IMR-90 (cell line): ENCODE measurements around the gene CD151. TPM values are rescaled to one million over a fixed set of nuclear protein-coding genes. Genes with fewer than 3 reads are reported as not detected.

ENCODE experiments used
- ATAC-seq: fragments of 200-7000 bp; cut with Tn5 transposase; 2 replicates; pipeline ENCODE4 v1.9.1; 2020; ENCODE audit warnings: low read depth, mild to moderate bottlenecking, moderate library complexity
- BruUV-seq: library from RNA; stranded (reverse); fragments of 400-500 nt; replicated peaks from 2 replicates; lab custom pipeline; 2021; lab: Mats Ljungman, UMichigan
- CTCF ChIA-PET: fragments of 300-600 bp; formaldehyde crosslinking; extraction: SDS; loops from one replicate; lab custom pipeline; 2021; ENCODE audit warnings: antibody characterized with exemption; lab: Yijun Ruan, JAX
- POLR2A ChIA-PET: fragments of 300-600 bp; sonication (Branson Sonifier 250); formaldehyde crosslinking; loops from one replicate; lab custom pipeline; 2022; ENCODE audit warnings: antibody characterized with exemption; ENCODE audit not compliant: unreplicated experiment; lab: Charles Lee
- DNase-seq: peaks from one replicate; pipeline ENCODE4 v3.0.0; 2013
- H2AFZ ChIP-seq: replicated peaks from 2 replicates; pipeline ENCODE3; 2013; ENCODE audit warnings: low read length, mild to moderate bottlenecking; ENCODE audit not compliant: poor library complexity
- H2AK5ac ChIP-seq: 2 replicates; pipeline ENCODE4 v1.6.1; 2013; ENCODE audit warnings: low read depth, low read length, inconsistent platforms
- H2AK9ac ChIP-seq: replicated peaks from 2 replicates; pipeline ENCODE3; 2013; ENCODE audit warnings: mild to moderate bottlenecking, low read depth, low read length, moderate library complexity; ENCODE audit not compliant: poor library complexity
- H2BK120ac ChIP-seq: 2 replicates; pipeline ENCODE4 v1.6.1; 2013; ENCODE audit warnings: low read depth, low read length, inconsistent platforms
- H2BK15ac ChIP-seq: 3 replicates; pipeline ENCODE4 v1.6.1; 2013; ENCODE audit warnings: low read depth, low read length, inconsistent platforms
- H2BK20ac ChIP-seq: 2 replicates; pipeline ENCODE4 v1.6.1; 2013; ENCODE audit warnings: low read depth, mild to moderate bottlenecking, inconsistent platforms, low read length, moderate library complexity
- H2BK5ac ChIP-seq: 2 replicates; pipeline ENCODE4 v1.6.1; 2013; ENCODE audit warnings: mild to moderate bottlenecking, low read depth, low read length, inconsistent platforms; ENCODE audit not compliant: poor library complexity, severe bottlenecking
- H3K14ac ChIP-seq: replicated peaks from 2 replicates; pipeline ENCODE4 v1.6.1; 2013; ENCODE audit warnings: low read depth, low read length, inconsistent platforms
- H3K18ac ChIP-seq: 2 replicates; pipeline ENCODE4 v1.6.1; 2013; ENCODE audit warnings: low read depth, low read length, control low read depth
- H3K23ac ChIP-seq: 2 replicates; pipeline ENCODE4 v1.6.1; 2013; ENCODE audit warnings: low read depth, low read length, inconsistent platforms
- H3K27ac ChIP-seq: 2 replicates; pipeline ENCODE4 v1.5.1; 2013; ENCODE audit warnings: mild to moderate bottlenecking, control low read depth, low read length; ENCODE audit not compliant: insufficient read depth
- H3K27me3 ChIP-seq: 2 replicates; pipeline ENCODE4 v1.6.1; 2013; ENCODE audit warnings: low read length; ENCODE audit not compliant: control insufficient read depth, insufficient read depth
- H3K36me3 ChIP-seq: 2 replicates; pipeline ENCODE4 v1.6.1; 2013; ENCODE audit warnings: low read length, mixed read lengths; ENCODE audit not compliant: control insufficient read depth, insufficient read depth
- H3K4ac ChIP-seq: 2 replicates; pipeline ENCODE4 v1.6.1; 2013; ENCODE audit warnings: low read depth, low read length, inconsistent platforms
- H3K4me1 ChIP-seq: 2 replicates; pipeline ENCODE4 v1.6.1; 2013; ENCODE audit warnings: low read length, mixed read lengths; ENCODE audit not compliant: control insufficient read depth, insufficient read depth
- H3K4me2 ChIP-seq: 2 replicates; pipeline ENCODE4 v1.6.1; 2013; ENCODE audit warnings: low read depth, mild to moderate bottlenecking, control low read depth, low read length, moderate library complexity
- H3K4me3 ChIP-seq: 2 replicates; pipeline ENCODE4 v1.5.1; 2013; ENCODE audit warnings: low read depth, mild to moderate bottlenecking, control low read depth, low read length, moderate library complexity; ENCODE audit not compliant: insufficient read depth
- H3K56ac ChIP-seq: 2 replicates; pipeline ENCODE4 v1.6.1; 2013; ENCODE audit warnings: low read length, inconsistent platforms; ENCODE audit not compliant: insufficient read depth; ENCODE audit errors: extremely low read depth
- H3K79me1 ChIP-seq, 2 experiments: 2 replicates each; pipeline ENCODE4 v1.6.1; 2013; ENCODE audit warnings: low read length in 2 of 2, inconsistent platforms in 1 of 2, low read depth in 1 of 2
- H3K9ac ChIP-seq: 2 replicates; pipeline ENCODE4 v1.6.1; 2013; ENCODE audit warnings: low read depth, low read length, control low read depth
- H3K9me1 ChIP-seq: 2 replicates; pipeline ENCODE4 v1.6.1; 2013; ENCODE audit warnings: low read length, inconsistent platforms; ENCODE audit not compliant: insufficient read depth
- H3K9me3 ChIP-seq: 2 replicates; pipeline ENCODE4 v1.6.1; 2013; ENCODE audit warnings: low read length; ENCODE audit not compliant: control insufficient read depth, insufficient read depth
- H4K20me1 ChIP-seq: 2 replicates; pipeline ENCODE4 v1.6.1; 2013; ENCODE audit warnings: low read length, inconsistent platforms; ENCODE audit not compliant: insufficient read depth
- H4K5ac ChIP-seq: 2 replicates; pipeline ENCODE4 v1.6.1; 2013; ENCODE audit warnings: mild to moderate bottlenecking, low read depth, low read length, control low read depth
- H4K8ac ChIP-seq, 2 experiments: 2 replicates each; pipeline ENCODE4 v1.6.1; 2013; ENCODE audit warnings: low read depth in 2 of 2, low read length in 2 of 2, control low read depth in 1 of 2, inconsistent platforms in 1 of 2
- H4K91ac ChIP-seq: 2 replicates; pipeline ENCODE4 v1.6.1; 2013; ENCODE audit warnings: low read depth, low read length, inconsistent platforms; ENCODE audit not compliant: insufficient read depth
- BHLHE40 ChIP-seq: fragments of 150-350 bp; IDR thresholded peaks from 2 replicates; pipeline ENCODE4 v1.6.1; 2016; ENCODE audit warnings: mild to moderate bottlenecking, low read depth, low read length
- CEBPB ChIP-seq: IDR thresholded peaks from 2 replicates; pipeline ENCODE4 v1.6.1; 2012; ENCODE audit warnings: low read depth, low read length, improper control_type of control experiment
- CHD1 ChIP-seq: IDR thresholded peaks from 2 replicates; pipeline ENCODE4 v1.6.1; 2012; ENCODE audit warnings: low read depth, low read length, improper control_type of control experiment
- FOS ChIP-seq: fragments of 150-350 bp; IDR thresholded peaks from 2 replicates; pipeline ENCODE4 v1.6.1; 2016; ENCODE audit warnings: low read depth, low read length
- MAFK ChIP-seq: IDR thresholded peaks from 2 replicates; pipeline ENCODE4 v1.6.1; 2012; ENCODE audit warnings: low read depth, low read length, improper control_type of control experiment
- MAZ ChIP-seq: IDR thresholded peaks from 2 replicates; pipeline ENCODE4 v1.6.1; 2012; ENCODE audit warnings: low read depth, mild to moderate bottlenecking, low read length, improper control_type of control experiment, moderate library complexity, borderline replicate concordance
- MXI1 ChIP-seq: IDR thresholded peaks from 2 replicates; pipeline ENCODE4 v1.6.1; 2012; ENCODE audit warnings: low read depth, mild to moderate bottlenecking, low read length, moderate library complexity, borderline replicate concordance
- NFE2L2 ChIP-seq: fragments of 150-350 bp; IDR thresholded peaks from 2 replicates; pipeline ENCODE4 v1.6.1; 2016; ENCODE audit warnings: low read depth, mild to moderate bottlenecking, low read length
- POLR2A ChIP-seq: IDR thresholded peaks from 2 replicates; pipeline ENCODE4 v1.6.1; 2012; ENCODE audit warnings: mild to moderate bottlenecking, low read depth, low read length
- RAD21 ChIP-seq: IDR thresholded peaks from 2 replicates; pipeline ENCODE4 v1.6.1; 2012; ENCODE audit warnings: low read length, improper control_type of control experiment
- RCOR1 ChIP-seq: IDR thresholded peaks from 2 replicates; pipeline ENCODE4 v1.6.1; 2012; ENCODE audit warnings: mild to moderate bottlenecking, low read length, improper control_type of control experiment; ENCODE audit not compliant: insufficient replicate concordance
- RFX5 ChIP-seq: IDR thresholded peaks from 2 replicates; pipeline ENCODE4 v1.8.0; 2012; ENCODE audit warnings: low read depth, mild to moderate bottlenecking, low read length, moderate library complexity
- SMC3 ChIP-seq: fragments of 150-350 bp; IDR thresholded peaks from 2 replicates; pipeline ENCODE4 v1.6.1; 2016; ENCODE audit warnings: low read depth, mild to moderate bottlenecking, antibody characterized with exemption, low read length, moderate library complexity
- WGBS, 2 experiments: methylation state at CpG; one replicate each; pipeline versions ENCODE4 v1.1.5 to v1.1.7; 2013; ENCODE audit warnings: missing lambda C conversion rate in 2 of 2; ENCODE audit not compliant: insufficient read length in 1 of 2; ENCODE audit errors: extremely low coverage in 2 of 2; 5-methylcytosine and 5-hydroxymethylcytosine counted together
- dilution Hi-C: fragments of 300-500 bp; cut with HindIII; formaldehyde crosslinking; loops from one replicate; pipeline ENCODE4 v1.14.3; 2018; ENCODE audit warnings: low sequenced_read_pairs; ENCODE audit not compliant: unreplicated experiment
- in situ Hi-C: fragments of 300-500 bp; cut with MboI; formaldehyde crosslinking; loops from 3 replicates; pipeline ENCODE4 v1.14.3; 2019; ENCODE audit warnings: low sequenced_read_pairs, inconsistent platforms, mixed read lengths
- intact Hi-C: fragments of 100-400 bp; cut with micrococcal nuclease; formaldehyde crosslinking; loops from 2 replicates; pipeline ENCODE4 v1.10.0; 2022
- polyA plus RNA-seq, 3 experiments: library from polyadenylated mRNA; depleted of rRNA; stranded (reverse); fragments of >200 nt; gene quantifications; 2 replicates each; pipeline ENCODE4 v1.2.3, GENCODE V29; 2012; ENCODE audit warnings: low replicate concordance in 1 of 3
- total RNA-seq: library from RNA; depleted of rRNA; stranded (reverse); fragments of >200 nt; gene quantifications from 2 replicates; pipeline ENCODE4 v1.2.3, GENCODE V29; 2012
- TF ChIP-seq, protein P1 (sequence below): conservative IDR thresholded peaks from 2 replicates; pipeline ENCODE4 v1.5.1; 2012; ENCODE audit warnings: mild to moderate bottlenecking, low read depth, low read length, improper control_type of control experiment
- TF ChIP-seq, protein P2 (sequence below): fragments of 150-350 bp; IDR thresholded peaks from 2 replicates; pipeline ENCODE4 v1.6.1; 2017; ENCODE audit warnings: mild to moderate bottlenecking, antibody characterized with exemption, low read length, low read depth
- TF ChIP-seq, protein P3 (sequence below): fragments of 150-350 bp; IDR thresholded peaks from 2 replicates; pipeline ENCODE4 v1.6.1; 2016; ENCODE audit warnings: low read depth, mild to moderate bottlenecking, low read length, moderate library complexity, borderline replicate concordance

The CD151 gene
- total and polyA plus RNA-seq, 2 of the 4 experiments (the other 2 are of a cell fraction): 1,150 to 1,267 TPM

DNA sequence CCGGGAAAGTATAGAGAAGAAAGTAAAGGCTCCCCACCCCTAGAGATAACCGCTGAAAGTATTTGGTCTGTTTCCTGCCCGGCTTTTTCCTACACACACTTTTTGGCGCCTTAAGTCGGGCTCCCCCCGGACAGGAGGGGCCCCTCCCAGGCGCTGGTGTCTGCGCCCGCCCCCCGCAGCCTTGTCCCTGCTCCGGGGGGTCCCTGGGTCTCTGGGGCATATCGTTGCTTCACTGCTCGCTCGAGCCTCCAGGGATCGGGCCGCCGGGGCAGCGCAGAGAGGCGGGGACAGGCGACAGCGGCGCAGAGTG, 6.0 kb upstream of the CD151 start:
- no peak overlapping the region for H2BK5ac ChIP-seq
- H3K27ac ChIP-seq: no peak overlapping the region
- H3K36me3 ChIP-seq: peaks cover 28% of the 10 kb centered on the region
- POLR2A ChIA-PET: no interaction called here
- no peak overlapping the region for H2BK20ac ChIP-seq
- H4K91ac ChIP-seq: no peak overlapping the region
- peak overlapping the region; percentile 50 for H2AK9ac ChIP-seq
- H3K56ac ChIP-seq: no peak overlapping the region
- H3K4me2 ChIP-seq: 0 out of 2 replicates have a peak overlapping the region, but pooled peaks have one; percentile 17
- DNase-seq (no peak), ATAC-seq (no peak)
- intact Hi-C loops (no loop called here), in situ Hi-C loops (no loop called here), dilution Hi-C loops (no loop called here)
- H2AK5ac ChIP-seq: no peak overlapping the region
- no peak overlapping the region for H2BK15ac ChIP-seq
- H4K5ac ChIP-seq: no peak overlapping the region
- H3K27me3 ChIP-seq: peaks cover 6% of the 10 kb centered on the region; the same call in 1 of the 2 replicates
- TF ChIP-seq CEBPB (no peak), NFE2L2 (no peak), FOS (no peak), POLR2A (no peak), MAFK (no peak), BHLHE40 (no peak), SMC3 (no peak), RCOR1 (no peak), CHD1 (no peak), RAD21 (no peak), RFX5 (no peak), MAZ (no peak), MXI1 (no peak)
- TF ChIP-seq, protein P1, sequence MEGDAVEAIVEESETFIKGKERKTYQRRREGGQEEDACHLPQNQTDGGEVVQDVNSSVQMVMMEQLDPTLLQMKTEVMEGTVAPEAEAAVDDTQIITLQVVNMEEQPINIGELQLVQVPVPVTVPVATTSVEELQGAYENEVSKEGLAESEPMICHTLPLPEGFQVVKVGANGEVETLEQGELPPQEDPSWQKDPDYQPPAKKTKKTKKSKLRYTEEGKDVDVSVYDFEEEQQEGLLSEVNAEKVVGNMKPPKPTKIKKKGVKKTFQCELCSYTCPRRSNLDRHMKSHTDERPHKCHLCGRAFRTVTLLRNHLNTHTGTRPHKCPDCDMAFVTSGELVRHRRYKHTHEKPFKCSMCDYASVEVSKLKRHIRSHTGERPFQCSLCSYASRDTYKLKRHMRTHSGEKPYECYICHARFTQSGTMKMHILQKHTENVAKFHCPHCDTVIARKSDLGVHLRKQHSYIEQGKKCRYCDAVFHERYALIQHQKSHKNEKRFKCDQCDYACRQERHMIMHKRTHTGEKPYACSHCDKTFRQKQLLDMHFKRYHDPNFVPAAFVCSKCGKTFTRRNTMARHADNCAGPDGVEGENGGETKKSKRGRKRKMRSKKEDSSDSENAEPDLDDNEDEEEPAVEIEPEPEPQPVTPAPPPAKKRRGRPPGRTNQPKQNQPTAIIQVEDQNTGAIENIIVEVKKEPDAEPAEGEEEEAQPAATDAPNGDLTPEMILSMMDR: no peak
- TF ChIP-seq, protein P2, sequence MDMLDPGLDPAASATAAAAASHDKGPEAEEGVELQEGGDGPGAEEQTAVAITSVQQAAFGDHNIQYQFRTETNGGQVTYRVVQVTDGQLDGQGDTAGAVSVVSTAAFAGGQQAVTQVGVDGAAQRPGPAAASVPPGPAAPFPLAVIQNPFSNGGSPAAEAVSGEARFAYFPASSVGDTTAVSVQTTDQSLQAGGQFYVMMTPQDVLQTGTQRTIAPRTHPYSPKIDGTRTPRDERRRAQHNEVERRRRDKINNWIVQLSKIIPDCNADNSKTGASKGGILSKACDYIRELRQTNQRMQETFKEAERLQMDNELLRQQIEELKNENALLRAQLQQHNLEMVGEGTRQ: no peak
- TF ChIP-seq, protein P3, sequence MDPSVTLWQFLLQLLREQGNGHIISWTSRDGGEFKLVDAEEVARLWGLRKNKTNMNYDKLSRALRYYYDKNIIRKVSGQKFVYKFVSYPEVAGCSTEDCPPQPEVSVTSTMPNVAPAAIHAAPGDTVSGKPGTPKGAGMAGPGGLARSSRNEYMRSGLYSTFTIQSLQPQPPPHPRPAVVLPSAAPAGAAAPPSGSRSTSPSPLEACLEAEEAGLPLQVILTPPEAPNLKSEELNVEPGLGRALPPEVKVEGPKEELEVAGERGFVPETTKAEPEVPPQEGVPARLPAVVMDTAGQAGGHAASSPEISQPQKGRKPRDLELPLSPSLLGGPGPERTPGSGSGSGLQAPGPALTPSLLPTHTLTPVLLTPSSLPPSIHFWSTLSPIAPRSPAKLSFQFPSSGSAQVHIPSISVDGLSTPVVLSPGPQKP: no peak
- 9% methylated on average over 12 of the region's 22 CpGs; no CpG with 5 or more reads in 1 of the 2 experiments for WGBS, 2 experiments
- no peak overlapping the region for H3K14ac ChIP-seq
- H3K4ac ChIP-seq: no peak overlapping the region
- no peak overlapping the region for H3K4me3 ChIP-seq
- H4K20me1 ChIP-seq: peaks cover 29% of the 10 kb centered on the region
- H2BK120ac ChIP-seq: no peak overlapping the region
- H4K8ac ChIP-seq: no peak overlapping the region
- peaks cover 20% of the 10 kb centered on the region for H3K4me1 ChIP-seq
- peaks cover 6 to 11% of the 10 kb centered on the region in 2 experiments for H3K79me1 ChIP-seq
- no peak overlapping the region for H3K23ac ChIP-seq
- peak overlapping the region; percentile 81 for H2AFZ ChIP-seq
- BruUV-seq: no TSS peak
- H3K9ac ChIP-seq: no peak overlapping the region
- CTCF ChIA-PET: no interaction called here
- peaks cover 2% of the 10 kb centered on the region; the same call in 1 of the 2 replicates for H3K9me1 ChIP-seq
- H3K18ac ChIP-seq: no peak overlapping the region
- H3K9me3 ChIP-seq: no peaks in the 10 kb centered on the region
